Right lobe of liver (tissue), 4 donors: ENCODE measurements around the gene MTMR6.

Experiments used
- POLR2A ChIP-seq: fragments of 450-650 bp; IDR thresholded peaks from one replicate; pipeline ENCODE4 v1.6.1; 2017; ENCODE audit warnings: antibody characterized with exemption, mild to moderate bottlenecking
- TF ChIP-seq, protein P1 (sequence below), 4 donors: fragments of 200-600 bp in 3 of 4; fragments of 450-650 bp in 1 of 4; IDR thresholded peaks; one replicate each; pipeline versions ENCODE4 v1.5.1 to v1.8.0; 2016 to 2022; ENCODE audit warnings: antibody characterized with exemption in 4 of 4, mild to moderate bottlenecking in 2 of 4
- donor health status: DM: no; HTN: no; CAD: no.
- donor health status: DM: no; HTN: no; CAD: no.
- donor health status: DM: no; HTN: yes; CAD: no.

DNA sequence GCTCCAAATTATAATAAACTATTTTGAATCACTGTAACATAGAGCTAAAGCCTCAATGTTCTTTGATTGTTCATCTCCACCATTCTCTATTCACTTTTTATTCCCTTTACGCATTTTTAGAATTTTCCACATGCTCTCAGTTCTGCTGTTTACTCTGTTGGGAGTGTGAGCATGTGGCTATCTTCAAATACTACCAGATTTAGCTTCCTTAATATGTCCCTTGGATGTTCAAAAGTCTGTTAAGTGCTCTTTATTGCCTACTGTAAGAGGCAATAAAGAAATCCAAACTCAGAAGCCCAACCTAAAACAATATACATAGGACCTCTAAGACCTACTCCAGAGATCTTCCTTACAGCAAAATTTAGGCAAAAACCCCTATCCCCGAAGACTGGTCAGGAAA is 34.5 kb downstream of the MTMR6 start:
- TF ChIP-seq, protein P1, sequence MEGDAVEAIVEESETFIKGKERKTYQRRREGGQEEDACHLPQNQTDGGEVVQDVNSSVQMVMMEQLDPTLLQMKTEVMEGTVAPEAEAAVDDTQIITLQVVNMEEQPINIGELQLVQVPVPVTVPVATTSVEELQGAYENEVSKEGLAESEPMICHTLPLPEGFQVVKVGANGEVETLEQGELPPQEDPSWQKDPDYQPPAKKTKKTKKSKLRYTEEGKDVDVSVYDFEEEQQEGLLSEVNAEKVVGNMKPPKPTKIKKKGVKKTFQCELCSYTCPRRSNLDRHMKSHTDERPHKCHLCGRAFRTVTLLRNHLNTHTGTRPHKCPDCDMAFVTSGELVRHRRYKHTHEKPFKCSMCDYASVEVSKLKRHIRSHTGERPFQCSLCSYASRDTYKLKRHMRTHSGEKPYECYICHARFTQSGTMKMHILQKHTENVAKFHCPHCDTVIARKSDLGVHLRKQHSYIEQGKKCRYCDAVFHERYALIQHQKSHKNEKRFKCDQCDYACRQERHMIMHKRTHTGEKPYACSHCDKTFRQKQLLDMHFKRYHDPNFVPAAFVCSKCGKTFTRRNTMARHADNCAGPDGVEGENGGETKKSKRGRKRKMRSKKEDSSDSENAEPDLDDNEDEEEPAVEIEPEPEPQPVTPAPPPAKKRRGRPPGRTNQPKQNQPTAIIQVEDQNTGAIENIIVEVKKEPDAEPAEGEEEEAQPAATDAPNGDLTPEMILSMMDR (IDR thresholded peaks at IDR 0.05) = no peak
- no peak for TF ChIP-seq POLR2A
